MCF 10A (cell line): ENCODE results near the gene LPP. TPM values are rescaled to one million over a fixed set of nuclear protein-coding genes. Genes with fewer than 3 reads are reported as not detected.

ENCODE experiments used
- BruUV-seq: library from RNA; stranded (reverse); fragments of 400-500 nt; replicated peaks from 2 replicates; lab custom pipeline; 2021; lab: Mats Ljungman, UMichigan
- CTCF ChIA-PET: fragments of 300-600 bp; sonication (Branson Sonifier 250); formaldehyde crosslinking; extraction: SDS; loops from one replicate; lab custom pipeline; 2021; ENCODE audit warnings: antibody characterized with exemption, inconsistent platforms; lab: Yijun Ruan, JAX
- POLR2A ChIA-PET: fragments of 300-600, 350-650 bp; sonication (Branson Sonifier 250); formaldehyde crosslinking; extraction: SDS; loops from one replicate; lab custom pipeline; 2020; ENCODE audit warnings: antibody characterized with exemption, inconsistent platforms; lab: Yijun Ruan, JAX
- DNase-seq: peaks from one replicate; pipeline ENCODE4 v3.0.0-alpha.2; 2018; ENCODE audit not compliant: unreplicated experiment
- H3K27ac Mint-ChIP-seq: one replicate; pipeline ENCODE4 v1.8.0; 2022; ENCODE audit warnings: mild to moderate bottlenecking, low read depth, mixed read lengths; ENCODE audit not compliant: unreplicated experiment
- H3K27me3 Mint-ChIP-seq: one replicate; pipeline ENCODE4 v1.8.0; 2022; ENCODE audit warnings: mixed read lengths; ENCODE audit not compliant: insufficient read depth, unreplicated experiment
- H3K36me3 Mint-ChIP-seq: one replicate; pipeline ENCODE4 v1.8.0; 2022; ENCODE audit warnings: mild to moderate bottlenecking, moderate library complexity, mixed read lengths; ENCODE audit not compliant: insufficient read depth, unreplicated experiment
- H3K4me1 Mint-ChIP-seq: one replicate; pipeline ENCODE4 v1.8.0; 2022; ENCODE audit warnings: mixed read lengths; ENCODE audit not compliant: insufficient read depth, unreplicated experiment
- H3K4me3 Mint-ChIP-seq: one replicate; pipeline ENCODE4 v1.8.0; 2022; ENCODE audit warnings: mild to moderate bottlenecking, moderate library complexity, mixed read lengths; ENCODE audit not compliant: unreplicated experiment
- H3K9me3 Mint-ChIP-seq: one replicate; pipeline ENCODE4 v1.8.0; 2022; ENCODE audit warnings: mixed read lengths; ENCODE audit not compliant: unreplicated experiment
- intact Hi-C: fragments of 100-400 bp; cut with micrococcal nuclease; formaldehyde crosslinking; loops from 2 replicates; pipeline ENCODE4 v1.14.1; 2022
- total RNA-seq: library from RNA; stranded (reverse); gene quantifications from 2 replicates; pipeline ENCODE4 v1.2.3, GENCODE V29; 2022
- TF ChIP-seq, protein P1 (sequence below): fragments of 200-600 bp; IDR thresholded peaks from one replicate; pipeline ENCODE4 v1.8.0; 2022; ENCODE audit warnings: antibody characterized with exemption, mild to moderate bottlenecking; ENCODE audit not compliant: unreplicated experiment

Gene LPP
- total RNA-seq, 1 experiment from 2014 or later: 117 TPM

DNA sequence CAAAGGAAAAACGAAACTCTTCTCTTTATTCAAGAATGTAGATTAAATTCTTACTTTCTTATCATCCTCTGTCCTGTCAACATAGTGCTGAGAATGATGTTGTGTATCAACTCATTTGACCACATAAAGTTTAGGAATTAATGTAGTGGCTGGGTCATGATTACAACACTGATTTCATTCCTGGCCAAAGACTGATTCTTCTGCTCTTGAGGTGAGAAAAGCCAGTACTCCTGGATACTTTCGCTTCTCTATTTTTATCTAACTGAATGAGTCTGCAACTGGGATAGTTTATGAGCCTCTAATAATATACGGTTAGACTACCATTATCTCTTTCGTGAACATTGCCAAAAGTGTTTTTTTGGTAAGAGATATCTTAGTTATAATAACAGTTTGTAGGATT, 173.0 kb downstream of the LPP start:
- H3K27me3 Mint-ChIP-seq: no peaks in the 10 kb centered on the region
- H3K9me3 Mint-ChIP-seq: no peaks in the 10 kb centered on the region
- intact Hi-C loops: no loop called here
- peaks cover 15% of the 10 kb centered on the region for H3K36me3 Mint-ChIP-seq
- no peak for DNase-seq
- no peak overlapping the region for H3K4me3 Mint-ChIP-seq
- ChIA-PET CTCF (interaction anchor here (0.6 to 1.2 kb wide), 3 partner anchors 15 to 577 kb away, joined by 3 read pairs; no protein-coding TSS in a partner anchor), POLR2A (no interaction called here)
- TF ChIP-seq, protein P1, sequence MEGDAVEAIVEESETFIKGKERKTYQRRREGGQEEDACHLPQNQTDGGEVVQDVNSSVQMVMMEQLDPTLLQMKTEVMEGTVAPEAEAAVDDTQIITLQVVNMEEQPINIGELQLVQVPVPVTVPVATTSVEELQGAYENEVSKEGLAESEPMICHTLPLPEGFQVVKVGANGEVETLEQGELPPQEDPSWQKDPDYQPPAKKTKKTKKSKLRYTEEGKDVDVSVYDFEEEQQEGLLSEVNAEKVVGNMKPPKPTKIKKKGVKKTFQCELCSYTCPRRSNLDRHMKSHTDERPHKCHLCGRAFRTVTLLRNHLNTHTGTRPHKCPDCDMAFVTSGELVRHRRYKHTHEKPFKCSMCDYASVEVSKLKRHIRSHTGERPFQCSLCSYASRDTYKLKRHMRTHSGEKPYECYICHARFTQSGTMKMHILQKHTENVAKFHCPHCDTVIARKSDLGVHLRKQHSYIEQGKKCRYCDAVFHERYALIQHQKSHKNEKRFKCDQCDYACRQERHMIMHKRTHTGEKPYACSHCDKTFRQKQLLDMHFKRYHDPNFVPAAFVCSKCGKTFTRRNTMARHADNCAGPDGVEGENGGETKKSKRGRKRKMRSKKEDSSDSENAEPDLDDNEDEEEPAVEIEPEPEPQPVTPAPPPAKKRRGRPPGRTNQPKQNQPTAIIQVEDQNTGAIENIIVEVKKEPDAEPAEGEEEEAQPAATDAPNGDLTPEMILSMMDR: no peak
- H3K4me1 Mint-ChIP-seq: peaks cover 11% of the 10 kb centered on the region
- H3K27ac Mint-ChIP-seq: no peak overlapping the region
- BruUV-seq: no TSS peak

- no peaks in the 10 kb centered on the region for H3K27me3 Mint-ChIP-seq
- no peak overlapping the region for H3K4me3 Mint-ChIP-seq
- peaks cover 15% of the 10 kb centered on the region for H3K36me3 Mint-ChIP-seq
- BruUV-seq: no TSS peak
- TF ChIP-seq, protein P1: no peak
- H3K9me3 Mint-ChIP-seq: no peaks in the 10 kb centered on the region
- peaks cover 11% of the 10 kb centered on the region for H3K4me1 Mint-ChIP-seq
- POLR2A ChIA-PET: interaction anchor here (0.6 kb wide), 2 partner anchors 14 to 15 kb away, joined by 3 to 6 read pairs; no protein-coding TSS in a partner anchor
- H3K27ac Mint-ChIP-seq: no peak overlapping the region
- intact Hi-C loops: no loop called here
- CTCF ChIA-PET: interaction anchor here (0.6 to 1.2 kb wide), 4 partner anchors 14 to 578 kb away, joined by 3 read pairs; no protein-coding TSS in a partner anchor
- DNase-seq: no peak
Measured at GRCh38 chr3:188327433-188327832, 173.5 kb downstream of the LPP start.

DNA sequence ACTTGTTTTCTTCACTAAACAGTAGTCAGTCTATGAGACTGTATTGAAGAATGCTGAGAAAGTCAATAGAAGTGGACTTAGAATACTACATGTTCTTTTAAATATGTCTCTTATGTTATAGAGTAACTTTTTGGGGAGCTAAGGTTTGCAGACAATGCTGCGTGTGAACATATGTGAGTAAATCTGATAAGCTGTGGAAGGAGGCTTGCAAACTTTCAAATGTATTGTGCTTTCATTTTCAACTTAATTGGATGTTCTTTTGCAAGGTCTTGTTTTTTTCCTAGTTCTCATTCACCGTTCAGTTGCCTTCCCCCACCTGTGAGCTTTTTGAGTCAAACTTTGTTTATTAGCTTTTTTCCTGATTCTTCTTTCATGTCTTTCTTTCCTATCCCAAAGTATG, 176.2 kb downstream of the LPP start:
- H3K9me3 Mint-ChIP-seq: no peaks in the 10 kb centered on the region
- intact Hi-C loops: no loop called here
- no peak overlapping the region for H3K27ac Mint-ChIP-seq
- BruUV-seq: no TSS peak
- CTCF ChIA-PET: interaction anchor here (0.6 to 0.8 kb wide), 2 partner anchors 28 to 123 kb away, joined by 3 read pairs; no protein-coding TSS in a partner anchor
- H3K36me3 Mint-ChIP-seq: peaks cover 15% of the 10 kb centered on the region
- DNase-seq: no peak
- H3K4me3 Mint-ChIP-seq: no peak overlapping the region
- POLR2A ChIA-PET: interaction anchor here (0.6 to 1.2 kb wide), 3 partner anchors 81 to 586 kb away, joined by 3 read pairs; no protein-coding TSS in a partner anchor
- TF ChIP-seq, protein P1: no peak
- no peaks in the 10 kb centered on the region for H3K27me3 Mint-ChIP-seq
- peaks cover 11% of the 10 kb centered on the region for H3K4me1 Mint-ChIP-seq

DNA sequence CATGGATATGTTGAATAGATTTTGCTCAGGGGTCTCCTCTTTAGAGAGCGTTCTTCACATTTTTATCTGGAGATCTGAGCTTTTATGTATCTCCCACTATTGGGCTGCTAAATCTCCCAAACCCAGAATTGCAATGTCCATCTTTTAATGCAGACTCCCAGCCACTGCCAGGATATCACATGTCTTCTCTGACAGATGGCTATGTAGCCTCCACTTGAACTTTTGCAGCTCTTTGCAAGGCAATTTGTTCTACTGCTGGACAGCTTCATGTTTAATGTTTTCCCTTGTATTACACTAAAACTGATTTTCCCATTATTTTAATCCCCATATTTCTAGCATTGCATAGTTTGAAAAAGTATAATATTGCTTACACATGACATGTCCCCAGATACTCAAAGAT, 177.2 kb downstream of the LPP start:
- CTCF ChIA-PET: interaction anchor here (0.6 kb wide), 2 partner anchors 166 to 1084 kb away, joined by 3 to 4 read pairs; no protein-coding TSS in a partner anchor
- POLR2A ChIA-PET: interaction anchor here (0.6 to 1.6 kb wide), 4 partner anchors 16 to 625 kb away, joined by 3 to 4 read pairs (median 4); no protein-coding TSS in a partner anchor
- H3K27me3 Mint-ChIP-seq: no peaks in the 10 kb centered on the region
- peaks cover 9% of the 10 kb centered on the region for H3K4me1 Mint-ChIP-seq
- H3K4me3 Mint-ChIP-seq: no peak overlapping the region
- intact Hi-C loops: no loop called here
- no TSS peak for BruUV-seq
- no peaks in the 10 kb centered on the region for H3K9me3 Mint-ChIP-seq
- peaks cover 13% of the 10 kb centered on the region for H3K36me3 Mint-ChIP-seq
- TF ChIP-seq, protein P1: no peak
- no peak overlapping the region for H3K27ac Mint-ChIP-seq
- DNase-seq: no peak
